Neural cell (in vitro differentiated cells): ENCODE results near the gene LCAT. TPM values are rescaled to one million over a fixed set of nuclear protein-coding genes. Genes with fewer than 3 reads are reported as not detected.

Source experiments
- H2AFZ ChIP-seq: fragments of 200-600, 300-800 bp; sonication (generic), shearing (Covaris generic); 2 replicates; pipeline ENCODE4 v1.6.0; 2014; ENCODE audit warnings: low read depth, mild to moderate bottlenecking, antibody characterized with exemption, low read length, moderate library complexity
- H3F3A ChIP-seq: fragments of 200-600 bp; shearing (Covaris generic); 2 replicates; pipeline ENCODE4 v1.6.1; 2016; ENCODE audit warnings: mild to moderate bottlenecking, moderate library complexity, mixed read lengths, antibody characterized with exemption, low read length; ENCODE audit not compliant: insufficient read depth, poor library complexity, severe bottlenecking
- H3K27ac ChIP-seq: fragments of 200-600, 300-800 bp; sonication (generic), shearing (Covaris generic); 2 replicates; pipeline ENCODE4 v1.5.1; 2014; ENCODE audit warnings: mild to moderate bottlenecking, low read length, moderate library complexity
- H3K27me3 ChIP-seq: fragments of 300-800, 200-600 bp; sonication (generic), shearing (Covaris generic); 2 replicates; pipeline ENCODE4 v1.6.0; 2014; ENCODE audit warnings: mild to moderate bottlenecking, low read depth, low read length, moderate library complexity; ENCODE audit not compliant: insufficient read depth
- H3K36me3 ChIP-seq: fragments of 300-800, 200-600 bp; sonication (generic), shearing (Covaris generic); 2 replicates; pipeline ENCODE4 v1.5.1; 2014; ENCODE audit warnings: mild to moderate bottlenecking, antibody characterized with exemption, low read length, moderate library complexity; ENCODE audit not compliant: insufficient read depth
- H3K4me2 ChIP-seq: fragments of 300-800, 200-600 bp; sonication (generic), shearing (Covaris generic); 2 replicates; pipeline ENCODE4 v1.6.0; 2014; ENCODE audit warnings: mild to moderate bottlenecking, low read length
- H3K4me3 ChIP-seq: fragments of 300-800, 200-600 bp; sonication (generic), shearing (Covaris generic); 2 replicates; pipeline ENCODE4 v1.5.1; 2014; ENCODE audit warnings: mild to moderate bottlenecking, low read length, moderate library complexity
- H3K79me2 ChIP-seq: fragments of 200-600 bp; shearing (Covaris generic); replicated peaks from 2 replicates; pipeline ENCODE4 v1.6.0; 2014; ENCODE audit warnings: mild to moderate bottlenecking, low read length, moderate library complexity; ENCODE audit not compliant: insufficient read depth
- H3K9ac ChIP-seq: fragments of 300-800, 200-600 bp; sonication (generic), shearing (Covaris generic); 2 replicates; pipeline ENCODE4 v1.6.1; 2016; ENCODE audit warnings: mild to moderate bottlenecking, low read length, mixed read lengths
- H3K9me2 ChIP-seq: fragments of 200-600 bp; shearing (Covaris generic); 2 replicates; pipeline ENCODE4 v1.6.1; 2016; ENCODE audit warnings: mild to moderate bottlenecking, low read length, mixed read lengths; ENCODE audit not compliant: insufficient read depth
- H3K9me3 ChIP-seq: fragments of 200-600, 300-800 bp; sonication (generic), shearing (Covaris generic); 2 replicates; pipeline ENCODE4 v1.6.1; 2016; ENCODE audit warnings: mild to moderate bottlenecking, mixed run types, low read length, moderate library complexity, mixed read lengths
- H4K20me1 ChIP-seq: fragments of 200-600 bp; shearing (Covaris generic); 2 replicates; pipeline ENCODE4 v1.6.1; 2016; ENCODE audit warnings: mild to moderate bottlenecking, mixed run types; ENCODE audit not compliant: insufficient read depth
- CTCF ChIP-seq: fragments of 450-650 bp; IDR thresholded peaks from 2 replicates; pipeline ENCODE4 v1.5.1; 2014; ENCODE audit warnings: antibody characterized with exemption, mild to moderate bottlenecking, moderate library complexity; ENCODE audit not compliant: poor library complexity, severe bottlenecking
- EP300 ChIP-seq: fragments of 450-650 bp; conservative IDR thresholded peaks from 2 replicates; pipeline ENCODE4 v1.6.1; 2014; ENCODE audit warnings: antibody characterized with exemption, mild to moderate bottlenecking, moderate library complexity; ENCODE audit not compliant: poor library complexity, severe bottlenecking
- EZH2 ChIP-seq: fragments of 200-600, 300-800 bp; shearing (Covaris generic), sonication (generic); IDR thresholded peaks from 2 replicates; pipeline ENCODE4 v1.6.1; 2014; ENCODE audit warnings: antibody characterized with exemption, low read length, borderline replicate concordance, mild to moderate bottlenecking; ENCODE audit not compliant: insufficient read depth, poor library complexity, severe bottlenecking
- MXI1 ChIP-seq: fragments of 450-650 bp; conservative IDR thresholded peaks from 2 replicates; pipeline ENCODE4 v1.6.1; 2014; ENCODE audit warnings: antibody characterized with exemption, mild to moderate bottlenecking; ENCODE audit not compliant: poor library complexity, severe bottlenecking
- POLR2AphosphoS5 ChIP-seq: IDR thresholded peaks from 2 replicates; pipeline ENCODE4 v1.6.1; 2012
- RAD21 ChIP-seq: fragments of 450-650 bp; conservative IDR thresholded peaks from 2 replicates; pipeline ENCODE4 v1.6.1; 2014; ENCODE audit warnings: antibody characterized with exemption, mild to moderate bottlenecking, moderate library complexity
- REST ChIP-seq: IDR thresholded peaks from 2 replicates; pipeline ENCODE4 v1.6.1; 2012; ENCODE audit warnings: borderline replicate concordance
- SMC3 ChIP-seq: fragments of 450-650 bp; conservative IDR thresholded peaks from 2 replicates; pipeline ENCODE4 v1.6.1; 2014; ENCODE audit warnings: antibody characterized with exemption, mild to moderate bottlenecking, moderate library complexity; ENCODE audit not compliant: poor library complexity
- TAF1 ChIP-seq: IDR thresholded peaks from 2 replicates; pipeline ENCODE4 v1.6.1; 2012; ENCODE audit warnings: low read depth
- polyA plus RNA-seq: library from polyadenylated mRNA; depleted of rRNA; stranded (reverse); fragments of >200 nt; gene quantifications from 2 replicates; pipeline ENCODE4 v1.2.3, GENCODE V29; 2014

LCAT gene
- polyA plus RNA-seq, 1 donor from 2014 or later: 0.32 TPM

GRCh38 chr16:67992661-67993206 is 48.8 kb upstream of the LCAT start:
- Histone ChIP-seq H3K79me2 (no peaks in the 10 kb centered on the region), H2AFZ (no peak overlapping the region), H3K36me3 (no peaks in the 10 kb centered on the region), H3K27me3 (no peaks in the 10 kb centered on the region), H3K9ac (no peak overlapping the region), H3F3A (no peaks in the 10 kb centered on the region), H3K9me2 (no peaks in the 10 kb centered on the region), H3K27ac (no peak overlapping the region), H3K4me2 (no peak overlapping the region), H4K20me1 (no peaks in the 10 kb centered on the region), H3K9me3 (no peaks in the 10 kb centered on the region), H3K4me3 (no peak overlapping the region)
- TF ChIP-seq POLR2AphosphoS5: no peak
- TF ChIP-seq SMC3: no peak
- TF ChIP-seq CTCF: no peak
- TF ChIP-seq RAD21: no peak
- TF ChIP-seq MXI1: no peak
- no peak for TF ChIP-seq EP300
- no peak for TF ChIP-seq TAF1
- TF ChIP-seq EZH2: no peak
- TF ChIP-seq REST: no peak

GRCh38 chr16:67990018-67990386 is 46.1 kb upstream of the LCAT start:
- no peaks in the 10 kb centered on the region for H3K27me3 ChIP-seq
- TF ChIP-seq EZH2 (no peak), CTCF (no peak), MXI1 (no peak), REST (no peak), RAD21 (no peak), SMC3 (no peak), TAF1 (no peak), POLR2AphosphoS5 (no peak), EP300 (no peak)
- no peaks in the 10 kb centered on the region for H3K36me3 ChIP-seq
- H3K4me2 ChIP-seq: no peak overlapping the region
- no peaks in the 10 kb centered on the region for H3K9me3 ChIP-seq
- H4K20me1 ChIP-seq: no peaks in the 10 kb centered on the region
- H3F3A ChIP-seq: no peaks in the 10 kb centered on the region
- no peak overlapping the region for H3K4me3 ChIP-seq
- H3K27ac ChIP-seq: no peak overlapping the region
- no peak overlapping the region for H2AFZ ChIP-seq
- H3K9ac ChIP-seq: no peak overlapping the region
- no peaks in the 10 kb centered on the region for H3K9me2 ChIP-seq
- no peaks in the 10 kb centered on the region for H3K79me2 ChIP-seq
